Measurements from ENCODE around the gene CPM.
A peak's percentile ranks its signal among the peaks of the same experiment; 100 is the strongest.

DNA sequence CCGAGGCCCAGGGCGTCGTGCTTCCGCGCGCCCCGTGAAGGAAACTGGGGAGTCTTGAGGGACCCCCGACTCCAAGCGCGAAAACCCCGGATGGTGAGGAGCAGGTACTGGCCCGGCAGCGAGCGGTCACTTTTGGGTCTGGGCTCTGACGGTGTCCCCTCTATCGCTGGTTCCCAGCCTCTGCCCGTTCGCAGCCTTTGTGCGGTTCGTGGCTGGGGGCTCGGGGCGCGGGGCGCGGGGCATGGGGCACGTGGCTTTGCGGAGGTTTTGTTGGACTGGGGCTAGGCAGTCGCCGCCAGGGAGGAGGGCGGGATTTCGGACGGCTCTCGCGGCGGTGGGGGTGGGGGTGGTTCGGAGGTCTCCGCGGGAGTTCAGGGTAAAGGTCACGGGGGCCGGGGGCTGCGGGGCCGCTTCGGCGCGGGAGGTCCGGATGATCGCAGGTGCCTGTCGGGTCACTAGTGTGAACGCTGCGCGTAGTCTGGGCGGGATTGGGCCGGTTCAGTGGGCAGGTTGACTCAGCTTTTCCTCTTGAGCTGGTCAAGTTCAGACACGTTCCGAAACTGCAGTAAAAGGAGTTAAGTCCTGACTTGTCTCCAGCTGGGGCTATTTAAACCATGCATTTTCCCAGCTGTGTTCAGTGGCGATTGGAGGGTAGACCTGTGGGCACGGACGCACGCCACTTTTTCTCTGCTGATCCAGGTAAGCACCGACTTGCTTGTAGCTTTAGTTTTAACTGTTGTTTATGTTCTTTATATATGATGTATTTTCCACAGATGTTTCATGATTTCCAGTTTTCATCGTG, 124.4 kb downstream of the CPM start:
- TF ChIP-seq CTCF (IDR thresholded peaks at IDR 0.05) (no peak), POLR2A (IDR thresholded peaks at IDR 0.05) (no peak), POLR2AphosphoS5 (IDR thresholded peaks at IDR 0.05) (peak in 2 of 3 donors; percentile 84 to 86)
